HG03342 (cell line): ENCODE measurements around the gene CYTH1.

Experiments
- ATAC-seq: cut with Tn5 transposase; IDR thresholded peaks from one replicate; pipeline ENCODE4 v1.9.1; 2021; ENCODE audit warnings: mild to moderate bottlenecking, moderate library complexity; ENCODE audit not compliant: unreplicated experiment

The CYTH1 gene

GRCh38 chr17:78658281-78658785, 123.7 kb downstream of the CYTH1 start:
- no peak for ATAC-seq

- ATAC-seq = no peak
Observed at GRCh38 chr17:78655251-78655940, 126.7 kb downstream of the CYTH1 start.

- no peak for ATAC-seq
Observed at GRCh38 chr17:78654325-78654724, 127.7 kb downstream of the CYTH1 start.

GRCh38 chr17:78653382-78653781, 128.7 kb downstream of the CYTH1 start:
- ATAC-seq = no peak

GRCh38 chr17:78652913-78653312, 129.2 kb downstream of the CYTH1 start:
- no peak for ATAC-seq

- no peak for ATAC-seq
Observed at GRCh38 chr17:78652024-78652423, 130.0 kb downstream of the CYTH1 start.

- ATAC-seq = no peak
Observed at GRCh38 chr17:78651554-78651953, 130.5 kb downstream of the CYTH1 start.

GRCh38 chr17:78650093-78650715, 131.9 kb downstream of the CYTH1 start:
- ATAC-seq = no peak

GRCh38 chr17:78648293-78648692, 133.8 kb downstream of the CYTH1 start:
- no peak for ATAC-seq

- no peak for ATAC-seq
Observed at GRCh38 chr17:78647032-78647431, 135.0 kb downstream of the CYTH1 start.

GRCh38 chr17:78645421-78646295, 136.4 kb downstream of the CYTH1 start:
- no peak for ATAC-seq

- no peak for ATAC-seq
Observed at GRCh38 chr17:78644931-78645351, 137.1 kb downstream of the CYTH1 start.

- no peak for ATAC-seq
Observed at GRCh38 chr17:78644224-78644623, 137.8 kb downstream of the CYTH1 start.

- no peak for ATAC-seq
Observed at GRCh38 chr17:78643326-78643725, 138.7 kb downstream of the CYTH1 start.

GRCh38 chr17:78642707-78643106, 139.4 kb downstream of the CYTH1 start:
- no peak for ATAC-seq

GRCh38 chr17:78641666-78642065, 140.4 kb downstream of the CYTH1 start:
- no peak for ATAC-seq

- no peak for ATAC-seq
Observed at GRCh38 chr17:78641243-78641642, 140.8 kb downstream of the CYTH1 start.

- no peak for ATAC-seq
Observed at GRCh38 chr17:78640700-78641099, 141.4 kb downstream of the CYTH1 start.

GRCh38 chr17:78637643-78638420, 144.2 kb downstream of the CYTH1 start:
- no peak for ATAC-seq

GRCh38 chr17:78637146-78637545, 144.9 kb downstream of the CYTH1 start:
- ATAC-seq = no peak

GRCh38 chr17:78634154-78634553, 147.9 kb downstream of the CYTH1 start:
- no peak for ATAC-seq
